ENCODE data around the gene CAP1.
"Not testable (repeated sequence)": the region's sequence is repeated elsewhere in the genome, so short reads cannot be mapped to it uniquely, and the experiment has no call there.

The CAP1 gene

DNA sequence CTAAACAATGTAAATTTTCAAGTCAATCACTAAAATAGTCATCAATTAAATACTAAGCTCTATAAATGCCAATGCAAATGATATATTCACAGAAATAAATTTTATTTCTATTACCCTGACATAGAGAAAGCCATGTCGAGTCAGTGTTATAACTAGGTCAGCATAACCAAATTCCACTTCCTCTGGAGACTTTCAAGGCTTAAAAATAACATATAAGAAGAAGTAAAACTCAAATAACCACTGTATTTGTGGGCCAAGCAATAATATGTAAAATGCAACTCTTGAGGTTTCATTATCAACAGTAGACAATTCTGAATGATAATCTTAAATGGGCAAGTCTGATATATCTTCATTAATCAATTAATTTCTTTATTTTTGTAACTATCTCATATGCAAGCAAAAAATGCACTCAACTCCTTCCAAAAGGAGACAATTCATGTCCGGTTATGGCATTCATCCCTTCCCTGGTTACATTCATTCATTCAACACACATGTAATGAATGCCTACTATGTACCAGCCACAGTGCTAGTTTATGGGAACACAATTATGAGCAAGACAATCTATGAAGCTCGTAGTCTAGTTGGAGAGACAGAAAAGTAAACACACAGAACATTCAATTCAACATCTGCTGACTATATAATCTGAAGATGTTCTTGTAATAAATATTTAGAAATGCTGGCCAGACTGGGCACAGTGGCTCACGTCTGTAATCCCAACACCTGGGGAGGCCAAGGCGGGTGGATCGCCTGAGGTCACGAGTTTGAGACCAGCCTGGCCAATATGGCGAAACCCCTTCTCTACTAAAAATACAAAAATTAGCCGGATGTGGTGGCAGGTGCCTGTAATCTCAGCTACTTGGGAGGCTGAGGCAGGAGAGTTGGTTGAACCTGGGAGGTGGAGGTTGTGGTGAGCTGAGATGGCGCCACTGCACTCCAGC, 37.1 kb upstream of the CAP1 start:
- in situ Hi-C loops (cut with MboI; ENCODE audit: low sequenced_read_pairs, unreplicated experiment) = no loop called here
- peak; percentile 67 for DNase-seq (ENCODE audit: low spot score)
- TF ChIP-seq, protein P1, sequence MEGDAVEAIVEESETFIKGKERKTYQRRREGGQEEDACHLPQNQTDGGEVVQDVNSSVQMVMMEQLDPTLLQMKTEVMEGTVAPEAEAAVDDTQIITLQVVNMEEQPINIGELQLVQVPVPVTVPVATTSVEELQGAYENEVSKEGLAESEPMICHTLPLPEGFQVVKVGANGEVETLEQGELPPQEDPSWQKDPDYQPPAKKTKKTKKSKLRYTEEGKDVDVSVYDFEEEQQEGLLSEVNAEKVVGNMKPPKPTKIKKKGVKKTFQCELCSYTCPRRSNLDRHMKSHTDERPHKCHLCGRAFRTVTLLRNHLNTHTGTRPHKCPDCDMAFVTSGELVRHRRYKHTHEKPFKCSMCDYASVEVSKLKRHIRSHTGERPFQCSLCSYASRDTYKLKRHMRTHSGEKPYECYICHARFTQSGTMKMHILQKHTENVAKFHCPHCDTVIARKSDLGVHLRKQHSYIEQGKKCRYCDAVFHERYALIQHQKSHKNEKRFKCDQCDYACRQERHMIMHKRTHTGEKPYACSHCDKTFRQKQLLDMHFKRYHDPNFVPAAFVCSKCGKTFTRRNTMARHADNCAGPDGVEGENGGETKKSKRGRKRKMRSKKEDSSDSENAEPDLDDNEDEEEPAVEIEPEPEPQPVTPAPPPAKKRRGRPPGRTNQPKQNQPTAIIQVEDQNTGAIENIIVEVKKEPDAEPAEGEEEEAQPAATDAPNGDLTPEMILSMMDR (IDR thresholded peaks at IDR 0.05; ENCODE audit: borderline replicate concordance, control extremely low read depth, extremely low read depth, insufficient read depth, missing control alignments) = no peak

DNA sequence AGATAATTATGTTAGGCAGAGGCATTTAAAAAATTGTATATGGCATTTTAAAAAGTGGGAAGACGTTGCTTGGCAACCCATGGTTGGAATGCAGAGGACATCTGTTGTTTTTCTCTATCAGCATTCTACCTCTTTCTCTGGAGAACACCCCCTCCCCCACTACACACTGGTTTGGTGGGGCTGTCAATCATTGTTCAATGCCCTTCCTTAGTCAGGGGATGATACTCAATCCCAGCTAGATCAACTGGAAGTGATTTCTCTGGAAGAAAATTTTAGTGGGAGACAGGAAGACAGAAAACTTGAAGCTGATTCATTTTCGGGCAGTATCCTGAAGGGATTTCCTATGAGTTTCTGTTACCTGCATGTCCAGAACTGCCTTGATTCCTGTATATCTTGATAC, 35.7 kb upstream of the CAP1 start:
- no peak for DNase-seq (ENCODE audit: low spot score)
- TF ChIP-seq, protein P1 (IDR thresholded peaks at IDR 0.05; ENCODE audit: borderline replicate concordance, control extremely low read depth, extremely low read depth, insufficient read depth, missing control alignments) = no peak
- in situ Hi-C loops (cut with MboI; ENCODE audit: low sequenced_read_pairs, unreplicated experiment) = no loop called here

DNA sequence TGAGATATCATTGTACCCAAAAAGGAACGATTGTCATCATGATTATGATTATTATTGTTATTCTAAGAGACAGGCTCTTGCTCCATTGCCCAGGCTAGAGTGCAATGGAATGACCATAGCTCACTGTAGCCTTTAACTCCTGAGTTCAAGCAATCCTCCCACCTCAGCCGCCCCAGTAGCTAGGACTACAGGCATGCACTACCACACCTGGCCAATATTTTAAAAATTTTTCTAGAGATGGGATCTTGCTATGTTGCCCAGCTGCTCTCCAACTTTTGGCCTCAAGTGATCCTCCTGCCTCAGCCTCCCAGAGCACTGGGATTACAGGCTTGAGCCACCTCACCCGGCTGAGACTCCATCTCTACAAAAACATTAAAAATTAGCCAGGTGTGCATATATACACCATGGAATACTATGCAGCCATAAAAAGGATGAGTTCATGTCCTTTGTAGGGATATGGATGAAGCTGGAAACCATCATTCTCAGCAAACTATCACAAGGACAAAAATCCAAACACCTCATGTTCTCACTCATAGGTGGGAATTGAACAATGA, 33.0 kb upstream of the CAP1 start:
- in situ Hi-C loops (cut with MboI; ENCODE audit: low sequenced_read_pairs, unreplicated experiment); DNase-seq (ENCODE audit: low spot score): not testable (repeated sequence)

DNA sequence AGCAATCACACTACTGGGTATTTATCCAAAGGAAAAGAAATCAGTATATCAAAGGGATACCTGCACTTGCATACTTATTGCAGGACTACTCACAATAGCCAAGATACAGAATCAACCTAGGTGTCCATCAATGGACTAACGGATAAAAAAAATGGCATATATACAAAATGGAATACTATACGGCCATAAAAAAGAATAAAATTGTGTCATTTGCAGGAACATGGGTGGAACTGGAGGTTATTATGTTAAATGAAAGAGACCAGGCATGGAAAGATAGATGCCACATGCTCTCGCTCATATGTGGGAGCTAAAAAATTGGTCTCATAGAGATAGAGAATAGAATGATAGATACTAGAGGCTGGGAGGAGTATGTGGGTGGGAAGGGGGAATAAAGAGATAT, 29.3 kb upstream of the CAP1 start:
- in situ Hi-C loops (cut with MboI; ENCODE audit: low sequenced_read_pairs, unreplicated experiment) = no loop called here
- no peak for DNase-seq (ENCODE audit: low spot score)

DNA sequence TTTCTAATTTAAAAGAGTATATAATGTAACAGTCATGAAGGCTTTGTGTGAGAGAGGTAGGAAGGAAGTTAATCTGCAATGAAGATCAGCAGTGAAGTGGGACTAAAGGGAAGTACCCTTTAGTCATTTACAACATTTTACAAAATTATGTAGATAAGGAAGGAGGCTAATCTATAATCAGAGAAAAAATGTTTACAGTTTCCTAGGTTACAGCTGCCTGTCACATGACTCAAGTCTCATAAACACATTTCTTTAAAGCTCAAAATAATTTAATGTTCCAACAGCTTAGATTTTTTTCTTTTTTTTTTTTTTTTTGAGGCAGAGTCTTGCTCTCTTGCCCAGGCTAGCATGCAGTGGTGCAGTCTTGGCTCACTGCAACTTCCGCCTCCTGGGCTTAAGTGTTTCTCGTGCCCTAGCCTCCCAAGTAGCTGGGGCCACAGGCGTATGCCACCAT, 26.2 kb upstream of the CAP1 start:
- TF ChIP-seq, protein P1 (IDR thresholded peaks at IDR 0.05; ENCODE audit: borderline replicate concordance, control extremely low read depth, extremely low read depth, insufficient read depth, missing control alignments) = no peak
- in situ Hi-C loops (cut with MboI; ENCODE audit: low sequenced_read_pairs, unreplicated experiment) = no loop called here
- no peak for DNase-seq (ENCODE audit: low spot score)

More for the DNA sequence above, 29.3 kb upstream of the CAP1 start:
- TF ChIP-seq, protein P1 (IDR thresholded peaks at IDR 0.05; ENCODE audit: borderline replicate concordance, control extremely low read depth, extremely low read depth, insufficient read depth, missing control alignments) = no peak

DNA sequence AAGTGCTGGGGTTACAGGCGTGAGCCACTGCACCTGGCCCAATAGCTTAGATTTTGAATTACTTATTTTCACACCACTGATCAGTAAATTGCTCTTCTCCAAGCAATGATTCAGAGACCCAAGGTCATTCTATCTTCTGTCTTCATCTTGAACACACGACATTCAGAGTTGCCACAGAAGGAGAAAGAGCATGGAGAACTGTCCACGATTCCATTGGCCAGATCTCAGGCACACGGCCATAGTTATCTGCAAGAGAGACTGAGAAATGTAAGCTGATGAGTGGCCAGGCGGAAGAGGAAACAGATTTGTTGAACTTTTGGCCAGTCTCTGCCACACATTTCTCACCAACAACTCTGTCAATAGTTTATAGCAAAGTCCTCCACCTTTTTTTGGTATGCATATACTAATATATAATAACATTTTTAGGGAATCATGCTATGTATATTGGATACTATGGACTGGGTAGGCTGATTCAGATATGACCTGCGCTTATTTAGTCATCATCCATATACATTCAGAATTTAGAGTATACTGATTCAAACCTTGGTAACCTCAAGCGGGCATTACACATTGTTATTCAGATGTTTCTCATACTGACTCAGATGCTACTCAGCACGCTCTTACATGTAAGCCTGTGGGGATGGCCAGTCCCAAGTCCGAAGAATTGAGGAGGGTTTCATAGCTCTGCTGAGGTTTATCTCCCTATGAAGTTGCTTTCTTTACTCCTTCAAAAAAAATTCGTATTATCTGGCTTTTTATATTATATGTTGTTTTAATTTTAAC, 25.5 kb upstream of the CAP1 start:
- in situ Hi-C loops (cut with MboI; ENCODE audit: low sequenced_read_pairs, unreplicated experiment) = no loop called here
- TF ChIP-seq, protein P1 (IDR thresholded peaks at IDR 0.05; ENCODE audit: borderline replicate concordance, control extremely low read depth, extremely low read depth, insufficient read depth, missing control alignments) = no peak
- DNase-seq (ENCODE audit: low spot score) = no peak

All from GM13976 (cell line).